HAP-1 (cell line): Measurements from ENCODE around the gene PTPN4.

ENCODE experiments used
- DNase-seq, 2 experiments: peaks; one replicate each; pipeline ENCODE4 v3.0.0-alpha.2; 2016 to 2020; ENCODE audit warnings: low spot score in 2 of 2
- H3K27me3 ChIP-seq: fragments of 250-450 bp; sonication (Bioruptor Pico); 2 replicates; pipeline ENCODE4 v1.5.1; 2020; ENCODE audit warnings: low read depth, mild to moderate bottlenecking, moderate library complexity
- H3K36me3 ChIP-seq: fragments of 250-450 bp; sonication (Bioruptor Pico); replicated peaks from 2 replicates; pipeline ENCODE4 v1.5.1; 2020; ENCODE audit warnings: mild to moderate bottlenecking
- H3K4me1 ChIP-seq: fragments of 250-450 bp; sonication (Bioruptor Pico); 2 replicates; pipeline ENCODE4 v1.5.1; 2020; ENCODE audit warnings: mild to moderate bottlenecking
- H3K4me3 ChIP-seq: fragments of 250-450 bp; sonication (Bioruptor Pico); 2 replicates; pipeline ENCODE4 v1.5.1; 2020; ENCODE audit warnings: mild to moderate bottlenecking, moderate library complexity
- H3K9me3 ChIP-seq: fragments of 250-450 bp; sonication (Bioruptor Pico); 2 replicates; pipeline ENCODE4 v1.5.1; 2020; ENCODE audit warnings: mild to moderate bottlenecking, moderate library complexity
- in situ Hi-C: fragments of 300-500 bp; cut with MboI; formaldehyde crosslinking; loops from 3 replicates; pipeline ENCODE4 v1.14.3; 2020; ENCODE audit warnings: low sequenced_read_pairs, inconsistent platforms, mixed read lengths

Gene PTPN4

GRCh38 chr2:120032297-120032696 lies 272.6 kb downstream of the PTPN4 start:
- Histone ChIP-seq H3K36me3 (no peaks in the 10 kb centered on the region), H3K27me3 (no peaks in the 10 kb centered on the region), H3K4me3 (no peak overlapping the region), H3K9me3 (no peaks in the 10 kb centered on the region), H3K4me1 (peaks cover 30% of the 10 kb centered on the region)
- in situ Hi-C loops = no loop called here
- DNase-seq = no peak
